DOHH2 (cell line): ENCODE results near the gene COL8A1.

Experiments
- H3F3A ChIP-seq: fragments of 200-600 bp; sonication (generic), shearing (Covaris generic); 2 replicates; pipeline ENCODE4 v1.6.0; 2016; ENCODE audit warnings: antibody characterized with exemption, mild to moderate bottlenecking; ENCODE audit not compliant: control insufficient read depth, insufficient read depth
- H3K27ac ChIP-seq: fragments of 200-600 bp; sonication (generic); 2 replicates; pipeline ENCODE4 v1.5.1; 2014; ENCODE audit warnings: low read depth, mild to moderate bottlenecking, low read length, moderate library complexity
- H3K27me3 ChIP-seq: fragments of 200-600 bp; sonication (generic); 2 replicates; pipeline ENCODE4 v1.6.1; 2014; ENCODE audit warnings: mild to moderate bottlenecking, low read length, mixed read lengths; ENCODE audit not compliant: control insufficient read depth
- H3K36me3 ChIP-seq: fragments of 200-600 bp; sonication (generic); 2 replicates; pipeline ENCODE4 v1.6.1; 2014; ENCODE audit warnings: mild to moderate bottlenecking, low read length, moderate library complexity, mixed read lengths; ENCODE audit not compliant: control insufficient read depth
- H3K4me1 ChIP-seq: fragments of 200-600 bp; sonication (generic); 2 replicates; pipeline ENCODE4 v1.6.1; 2014; ENCODE audit warnings: mild to moderate bottlenecking, low read length, mixed read lengths; ENCODE audit not compliant: control insufficient read depth
- H3K4me2 ChIP-seq: fragments of 200-600 bp; sonication (generic); 2 replicates; pipeline ENCODE4 v1.6.0; 2014; ENCODE audit warnings: mild to moderate bottlenecking, low read length, moderate library complexity
- H3K4me3 ChIP-seq: fragments of 200-600 bp; sonication (generic); 2 replicates; pipeline ENCODE4 v1.5.1; 2014; ENCODE audit warnings: mild to moderate bottlenecking, low read length, mixed read lengths
- H3K79me2 ChIP-seq: fragments of 200-600 bp; sonication (generic); 2 replicates; pipeline ENCODE4 v1.6.1; 2014; ENCODE audit warnings: mild to moderate bottlenecking, low read length, mixed read lengths; ENCODE audit not compliant: control insufficient read depth
- H3K9me2 ChIP-seq: fragments of 200-600 bp; sonication (generic); replicated peaks from 2 replicates; pipeline ENCODE4 v1.6.1; 2014; ENCODE audit warnings: mild to moderate bottlenecking, low read length, mixed read lengths; ENCODE audit not compliant: control insufficient read depth
- H3K9me3 ChIP-seq: fragments of 200-600 bp; sonication (generic); 2 replicates; pipeline ENCODE4 v1.6.1; 2014; ENCODE audit warnings: antibody characterized with exemption, low read length, mixed read lengths; ENCODE audit not compliant: control insufficient read depth, insufficient read depth
- H4K20me1 ChIP-seq: fragments of 200-600 bp; sonication (generic); 2 replicates; pipeline ENCODE4 v1.6.0; 2014; ENCODE audit warnings: low read depth, mild to moderate bottlenecking, antibody characterized with exemption, low read length, moderate library complexity; ENCODE audit not compliant: control insufficient read depth, insufficient read depth
- CTCF ChIP-seq: fragments of 200-600 bp; sonication (generic); IDR thresholded peaks from one replicate; pipeline ENCODE4 v1.5.1; 2014; ENCODE audit warnings: antibody characterized with exemption, mild to moderate bottlenecking, low read depth, low read length; ENCODE audit not compliant: poor library complexity, severe bottlenecking
- EZH2phosphoT487 ChIP-seq: fragments of 200-600 bp; sonication (generic); IDR thresholded peaks from 2 replicates; pipeline ENCODE4 v1.6.1; 2017; ENCODE audit warnings: borderline replicate concordance, mild to moderate bottlenecking, antibody characterized with exemption, low read length, moderate library complexity, mixed read lengths

The COL8A1 gene

GRCh38 chr3:99627062-99627826 lies 11.2 kb upstream of the COL8A1 start:
- H3K79me2 ChIP-seq, result no peaks in the 10 kb centered on the region
- no peaks in the 10 kb centered on the region for H3K9me3 ChIP-seq
- no peaks in the 10 kb centered on the region for H3F3A ChIP-seq
- no peak overlapping the region for H3K4me2 ChIP-seq
- no peak overlapping the region for H3K4me3 ChIP-seq
- H3K36me3 ChIP-seq, result no peaks in the 10 kb centered on the region
- H3K27me3 ChIP-seq, result no peaks in the 10 kb centered on the region
- H3K27ac ChIP-seq, result no peak overlapping the region
- H3K9me2 ChIP-seq, result no peaks in the 10 kb centered on the region
- H3K4me1 ChIP-seq, result no peaks in the 10 kb centered on the region
- H4K20me1 ChIP-seq, result no peaks in the 10 kb centered on the region
- TF ChIP-seq EZH2phosphoT487, result no peak
- no peak for TF ChIP-seq CTCF

- Histone ChIP-seq H3K36me3 (no peaks in the 10 kb centered on the region), H3F3A (no peaks in the 10 kb centered on the region), H3K4me1 (no peaks in the 10 kb centered on the region), H3K4me3 (no peak overlapping the region), H4K20me1 (no peaks in the 10 kb centered on the region), H3K9me3 (no peaks in the 10 kb centered on the region), H3K9me2 (no peaks in the 10 kb centered on the region), H3K79me2 (no peaks in the 10 kb centered on the region), H3K27me3 (no peaks in the 10 kb centered on the region), H3K4me2 (no peak overlapping the region), H3K27ac (no peak overlapping the region)
- no peak for TF ChIP-seq EZH2phosphoT487
Measured at GRCh38 chr3:99630815-99631214, 7.6 kb upstream of the COL8A1 start.

- H3K27me3 ChIP-seq, result peaks cover 16% of the 10 kb centered on the region
- H3K36me3 ChIP-seq, result no peaks in the 10 kb centered on the region
- TF ChIP-seq EZH2phosphoT487, result no peak
- TF ChIP-seq CTCF, result no peak
- no peak overlapping the region for H3K4me3 ChIP-seq
- no peaks in the 10 kb centered on the region for H3K4me1 ChIP-seq
- no peak overlapping the region for H3K4me2 ChIP-seq
- H4K20me1 ChIP-seq, result no peaks in the 10 kb centered on the region
- no peaks in the 10 kb centered on the region for H3K79me2 ChIP-seq
- no peaks in the 10 kb centered on the region for H3F3A ChIP-seq
- H3K27ac ChIP-seq, result no peak overlapping the region
- no peaks in the 10 kb centered on the region for H3K9me3 ChIP-seq
- no peaks in the 10 kb centered on the region for H3K9me2 ChIP-seq
Measured at GRCh38 chr3:99633887-99634558, 4.4 kb upstream of the COL8A1 start.

GRCh38 chr3:99634881-99635280 lies 3.5 kb upstream of the COL8A1 start:
- Histone ChIP-seq H3K4me1 (no peaks in the 10 kb centered on the region), H3F3A (no peaks in the 10 kb centered on the region), H3K9me2 (no peaks in the 10 kb centered on the region), H3K79me2 (no peaks in the 10 kb centered on the region), H3K27me3 (peaks cover 16% of the 10 kb centered on the region), H3K36me3 (no peaks in the 10 kb centered on the region), H3K9me3 (no peaks in the 10 kb centered on the region), H3K27ac (no peak overlapping the region), H3K4me3 (no peak overlapping the region), H4K20me1 (no peaks in the 10 kb centered on the region), H3K4me2 (no peak overlapping the region)
- TF ChIP-seq EZH2phosphoT487, result no peak
- no peak for TF ChIP-seq CTCF
